ENCODE measurements around the gene ANKRD10. TPM values are rescaled to one million over a fixed set of nuclear protein-coding genes. Genes with fewer than 3 reads are reported as not detected.

ANKRD10 gene
- total RNA-seq, 4 donors from 2014 or later: 37.3 to 51.8 (median 46.9) TPM

GRCh38 chr13:110890279-110891165 lies 24.3 kb downstream of the ANKRD10 start:
- 76 to 83% methylated on average over 8 of the region's 8 CpGs for WGBS, 2 donors
- TF ChIP-seq, protein P1, sequence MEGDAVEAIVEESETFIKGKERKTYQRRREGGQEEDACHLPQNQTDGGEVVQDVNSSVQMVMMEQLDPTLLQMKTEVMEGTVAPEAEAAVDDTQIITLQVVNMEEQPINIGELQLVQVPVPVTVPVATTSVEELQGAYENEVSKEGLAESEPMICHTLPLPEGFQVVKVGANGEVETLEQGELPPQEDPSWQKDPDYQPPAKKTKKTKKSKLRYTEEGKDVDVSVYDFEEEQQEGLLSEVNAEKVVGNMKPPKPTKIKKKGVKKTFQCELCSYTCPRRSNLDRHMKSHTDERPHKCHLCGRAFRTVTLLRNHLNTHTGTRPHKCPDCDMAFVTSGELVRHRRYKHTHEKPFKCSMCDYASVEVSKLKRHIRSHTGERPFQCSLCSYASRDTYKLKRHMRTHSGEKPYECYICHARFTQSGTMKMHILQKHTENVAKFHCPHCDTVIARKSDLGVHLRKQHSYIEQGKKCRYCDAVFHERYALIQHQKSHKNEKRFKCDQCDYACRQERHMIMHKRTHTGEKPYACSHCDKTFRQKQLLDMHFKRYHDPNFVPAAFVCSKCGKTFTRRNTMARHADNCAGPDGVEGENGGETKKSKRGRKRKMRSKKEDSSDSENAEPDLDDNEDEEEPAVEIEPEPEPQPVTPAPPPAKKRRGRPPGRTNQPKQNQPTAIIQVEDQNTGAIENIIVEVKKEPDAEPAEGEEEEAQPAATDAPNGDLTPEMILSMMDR (IDR thresholded peaks at IDR 0.05): no peak
- no peak for TF ChIP-seq POLR2A (IDR thresholded peaks at IDR 0.05)
- intact Hi-C loops (cut with DNase I; ENCODE audit: low total_unique reads): no loop called here
- no peak for DNase-seq (ENCODE audit: low spot score in 2 of 2)
- no peak overlapping the region for H3K4me3 ChIP-seq (ENCODE audit: low read depth, poor library complexity, severe bottlenecking)

- intact Hi-C loops (cut with DNase I; ENCODE audit: low total_unique reads): no loop called here
- WGBS, 2 donors: 82 to 83% methylated on average over 3 of the region's 3 CpGs
- DNase-seq (ENCODE audit: low spot score in 2 of 2): no peak
- H3K4me3 ChIP-seq (ENCODE audit: low read depth, poor library complexity, severe bottlenecking): no peak overlapping the region
- TF ChIP-seq POLR2A (IDR thresholded peaks at IDR 0.05): no peak
- TF ChIP-seq, protein P1 (IDR thresholded peaks at IDR 0.05): no peak
These were observed 26.5 kb downstream of the ANKRD10 start for GRCh38 chr13:110888390-110888789.

DNA sequence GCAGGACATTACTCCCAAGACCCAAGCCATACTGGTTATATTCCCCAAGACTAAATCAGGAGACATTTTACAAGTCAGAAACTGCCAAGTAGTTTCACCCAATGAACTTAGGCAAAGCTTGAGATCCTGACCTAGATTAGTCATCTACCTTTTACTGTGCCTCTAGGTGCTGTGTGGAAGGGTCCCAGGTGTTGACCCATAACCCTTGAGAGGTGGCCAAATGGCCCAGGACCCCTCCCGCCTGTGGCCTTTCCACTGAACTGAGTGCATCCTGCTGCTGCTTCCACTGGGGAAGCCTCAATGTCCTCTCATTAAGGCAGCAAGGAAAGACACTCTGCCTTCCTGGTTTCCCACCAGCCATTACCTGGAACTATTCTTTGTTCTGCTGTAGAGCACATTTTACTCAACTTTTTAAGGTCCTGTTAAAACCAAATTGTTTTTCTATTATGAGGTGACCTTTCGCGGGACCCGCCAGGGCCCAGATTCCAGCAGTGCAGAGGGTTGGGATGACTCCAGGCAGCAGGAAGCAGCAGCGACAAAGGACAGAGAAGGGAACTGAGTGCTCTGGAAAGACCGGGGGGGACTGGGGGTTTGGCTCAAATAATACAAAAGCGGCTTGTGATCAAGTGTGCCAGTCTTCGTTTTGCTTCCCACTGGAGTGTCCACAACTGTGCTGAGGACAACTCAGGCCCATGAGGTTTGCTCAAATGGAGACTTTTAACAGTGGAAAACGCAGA lies 27.1 kb downstream of the ANKRD10 start:
- DNase-seq (ENCODE audit: low spot score in 2 of 2): no peak
- WGBS, 2 donors: 61 to 67% methylated on average over 9 of the region's 9 CpGs
- H3K4me3 ChIP-seq (ENCODE audit: low read depth, poor library complexity, severe bottlenecking): no peak overlapping the region
- intact Hi-C loops (cut with DNase I; ENCODE audit: low total_unique reads): no loop called here
- TF ChIP-seq, protein P1 (IDR thresholded peaks at IDR 0.05): no peak
- no peak for TF ChIP-seq POLR2A (IDR thresholded peaks at IDR 0.05)

GRCh38 chr13:110886870-110887596 lies 27.8 kb downstream of the ANKRD10 start:
- intact Hi-C loops (cut with DNase I; ENCODE audit: low total_unique reads): no loop called here
- WGBS, 2 donors: 35 to 53% methylated on average over 5 of the region's 5 CpGs
- no peak for TF ChIP-seq POLR2A (IDR thresholded peaks at IDR 0.05)
- TF ChIP-seq, protein P1 (IDR thresholded peaks at IDR 0.05): no peak
- DNase-seq (ENCODE audit: low spot score in 2 of 2): no peak
- no peak overlapping the region for H3K4me3 ChIP-seq (ENCODE audit: low read depth, poor library complexity, severe bottlenecking)

DNA sequence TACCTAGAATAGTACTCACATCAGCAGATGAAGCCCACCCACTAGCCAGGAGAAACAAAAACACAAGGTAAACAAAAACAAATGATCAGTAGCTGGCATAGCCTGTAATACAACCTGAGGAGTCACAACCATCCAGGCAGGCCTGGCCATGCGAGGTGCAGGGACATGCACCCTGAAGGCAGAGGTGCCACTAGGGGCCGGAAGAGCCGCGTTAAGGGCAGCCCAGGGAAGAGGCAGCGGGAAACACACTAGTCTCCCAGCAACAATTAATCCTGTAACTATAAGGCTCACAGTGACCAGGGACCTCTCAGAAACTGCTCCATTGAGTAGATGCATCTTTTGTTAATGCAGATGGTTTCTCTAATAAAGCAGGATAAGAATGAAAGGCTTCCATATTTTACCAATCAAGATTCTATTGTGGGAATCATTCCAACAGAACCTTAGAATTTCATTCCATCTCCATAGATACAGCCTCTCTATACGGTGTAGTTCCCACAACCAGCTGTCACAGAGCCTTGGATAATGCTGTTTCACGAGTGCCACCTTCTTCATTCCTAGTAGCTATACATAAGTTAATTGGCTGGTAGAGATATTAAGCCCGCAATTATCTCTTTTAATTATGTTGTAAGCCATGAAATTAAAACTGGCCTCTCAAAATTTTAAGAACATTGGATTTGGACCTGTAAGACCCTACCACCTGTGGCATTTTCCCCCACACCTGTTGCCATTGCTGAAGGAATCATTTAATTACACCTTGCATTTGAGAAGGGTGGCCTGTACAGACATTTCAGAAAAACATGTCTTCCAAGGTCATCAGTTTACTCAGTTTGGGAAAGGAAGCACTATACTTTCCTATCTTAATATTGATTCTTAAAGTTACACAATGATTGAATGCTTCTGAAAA lies 28.7 kb downstream of the ANKRD10 start:
- 42 to 50% methylated on average over 8 of the region's 8 CpGs for WGBS, 2 donors
- intact Hi-C loops (cut with DNase I; ENCODE audit: low total_unique reads): no loop called here
- no peak overlapping the region for H3K4me3 ChIP-seq (ENCODE audit: low read depth, poor library complexity, severe bottlenecking)
- DNase-seq (ENCODE audit: low spot score in 2 of 2): no peak
- TF ChIP-seq POLR2A (IDR thresholded peaks at IDR 0.05): no peak
- TF ChIP-seq, protein P1 (IDR thresholded peaks at IDR 0.05): no peak
